NCI-H82 (cell line): ENCODE measurements around the gene PPM1H.
"Not testable (repeated sequence)": the region's sequence is repeated elsewhere in the genome, so short reads cannot be mapped to it uniquely, and the experiment has no call there.

Experiments
- DNase-seq: peaks from one replicate; lab custom pipeline; 2025; lab: John Stamatoyannopoulos, UW

PPM1H gene

DNA sequence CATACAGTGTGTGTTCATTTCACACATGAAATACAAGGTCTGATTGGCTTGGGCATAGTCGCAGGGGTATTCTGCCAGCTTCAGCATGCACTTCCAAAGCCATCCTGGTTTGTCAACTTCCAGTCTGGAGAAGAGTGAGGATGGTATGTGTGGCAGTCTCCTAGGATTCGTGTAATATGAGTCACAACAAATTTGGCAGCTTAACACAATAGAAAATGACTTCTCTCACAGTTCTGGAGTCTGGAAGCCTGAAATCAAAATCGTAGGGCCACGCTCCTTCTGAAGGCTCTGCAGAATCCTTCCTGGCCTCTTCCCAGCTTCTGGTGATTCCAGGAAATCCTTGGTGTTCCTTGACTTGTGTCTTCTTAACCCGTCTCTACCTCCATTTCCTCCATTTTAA is 167.5 kb downstream of the PPM1H start:
- no peak for DNase-seq

DNA sequence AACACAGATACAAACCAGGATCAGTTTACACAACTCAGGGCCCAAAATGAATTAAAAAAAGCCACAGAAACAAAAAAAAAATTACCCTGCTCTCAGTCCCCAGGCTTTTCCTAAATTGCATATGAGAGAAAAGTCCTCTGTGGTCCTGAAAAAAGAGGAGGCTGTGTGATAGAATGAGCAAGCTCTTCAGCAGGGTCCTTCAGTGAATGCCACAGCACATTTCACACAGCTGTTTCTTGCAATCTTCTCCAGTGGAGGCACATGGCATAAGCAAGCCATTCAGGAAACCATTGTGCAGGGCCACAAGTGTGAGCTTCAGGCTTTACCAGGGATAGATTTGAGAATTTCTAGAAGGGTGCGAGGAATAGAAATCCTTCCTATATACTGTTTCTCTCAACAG is 168.5 kb downstream of the PPM1H start:
- no peak for DNase-seq

DNA sequence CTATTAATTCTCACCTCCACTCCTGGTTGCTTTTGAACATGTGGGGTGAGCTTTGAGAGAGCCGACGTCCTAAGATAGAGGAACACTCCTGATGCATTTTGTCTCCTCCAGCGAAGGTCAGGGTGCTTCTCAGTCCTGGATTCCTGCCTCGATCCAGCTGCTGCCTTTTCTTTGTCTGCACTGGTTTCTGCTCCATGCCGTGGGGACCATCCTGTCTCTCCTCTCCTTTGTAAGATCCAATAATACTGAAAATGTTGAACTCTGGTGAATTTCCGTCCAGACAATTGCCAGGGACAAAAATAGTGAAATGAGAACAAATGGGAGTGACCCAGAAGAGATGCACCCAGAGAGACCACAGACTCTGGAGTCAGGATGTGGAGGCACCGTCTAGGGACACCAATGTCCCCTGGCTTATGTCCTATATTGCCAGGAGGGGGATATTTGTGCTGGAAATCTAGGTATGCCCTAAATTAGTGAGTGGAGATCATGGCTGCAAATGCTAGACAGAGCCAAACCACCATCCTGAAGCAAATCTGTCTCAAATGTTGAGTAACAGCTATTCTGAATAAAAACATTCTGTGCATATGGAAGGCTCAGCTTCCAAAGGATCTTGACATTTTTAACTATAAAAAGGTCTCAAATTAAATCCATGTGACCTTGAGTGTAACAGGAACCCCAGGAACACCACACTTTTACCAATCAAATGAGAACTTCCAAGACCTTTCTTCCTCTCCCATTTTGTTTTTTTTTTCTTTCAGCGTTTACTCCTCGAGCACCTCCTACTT is 170.9 kb downstream of the PPM1H start:
- DNase-seq = no peak

DNA sequence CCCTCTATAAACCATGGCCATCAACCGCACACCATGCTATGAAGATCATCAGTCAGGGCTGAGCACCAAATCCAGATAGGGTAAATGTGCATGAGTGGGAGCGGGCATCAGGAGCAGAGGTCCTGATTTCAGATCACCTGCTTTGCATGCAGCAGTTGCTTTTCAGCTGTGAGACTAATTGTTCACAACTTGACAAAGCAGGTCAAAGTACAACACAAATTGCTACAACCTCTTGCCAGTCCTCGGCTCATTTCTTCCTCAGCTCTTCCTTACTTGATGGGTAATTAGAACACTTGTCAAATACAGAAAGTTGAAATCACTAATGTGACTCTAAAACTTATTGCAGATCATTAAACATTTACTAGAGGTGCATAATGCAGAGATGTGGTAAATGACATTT is 171.6 kb downstream of the PPM1H start:
- no peak for DNase-seq

GRCh38 chr12:62762645-62763044 is 172.3 kb downstream of the PPM1H start:
- DNase-seq = no peak

DNA sequence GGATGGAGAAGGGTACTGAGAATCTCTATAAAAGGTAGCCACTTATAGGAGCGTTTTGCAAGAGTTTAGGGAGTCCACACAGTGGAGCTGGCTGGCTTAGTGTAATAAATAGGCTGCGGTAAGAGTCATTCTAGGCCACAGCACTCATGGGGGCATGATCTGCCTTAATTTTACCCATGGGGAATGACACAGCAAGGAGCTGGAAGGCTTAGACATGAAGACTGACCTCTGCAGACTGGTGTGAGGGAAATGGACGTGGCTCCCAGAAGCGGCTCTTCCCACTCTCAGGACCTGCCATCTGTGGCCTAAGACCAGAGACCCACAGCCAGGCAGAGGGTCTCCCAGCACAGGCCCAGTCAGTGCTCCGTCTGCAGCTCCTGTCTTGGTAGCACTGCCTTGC is 173.3 kb downstream of the PPM1H start:
- peak; percentile 21 for DNase-seq

DNA sequence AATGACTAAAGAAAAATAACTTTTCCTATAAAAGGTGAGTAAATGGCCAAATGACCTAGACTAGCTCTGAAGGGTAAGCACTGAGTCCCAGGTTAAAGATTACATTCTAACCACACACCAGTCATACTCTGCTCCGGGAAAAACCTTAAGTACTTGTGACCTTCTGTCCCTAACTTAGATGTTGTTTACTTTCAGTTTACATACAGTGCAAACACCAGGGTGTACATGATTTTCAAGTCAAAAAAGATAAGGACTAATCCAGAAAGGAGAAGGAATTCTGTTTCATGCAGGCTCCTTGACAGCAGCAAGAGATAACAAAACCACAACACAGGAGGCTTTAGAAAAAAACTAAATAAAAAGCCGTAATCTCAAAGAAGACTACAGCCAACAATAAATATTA is 174.2 kb downstream of the PPM1H start:
- DNase-seq = no peak

DNA sequence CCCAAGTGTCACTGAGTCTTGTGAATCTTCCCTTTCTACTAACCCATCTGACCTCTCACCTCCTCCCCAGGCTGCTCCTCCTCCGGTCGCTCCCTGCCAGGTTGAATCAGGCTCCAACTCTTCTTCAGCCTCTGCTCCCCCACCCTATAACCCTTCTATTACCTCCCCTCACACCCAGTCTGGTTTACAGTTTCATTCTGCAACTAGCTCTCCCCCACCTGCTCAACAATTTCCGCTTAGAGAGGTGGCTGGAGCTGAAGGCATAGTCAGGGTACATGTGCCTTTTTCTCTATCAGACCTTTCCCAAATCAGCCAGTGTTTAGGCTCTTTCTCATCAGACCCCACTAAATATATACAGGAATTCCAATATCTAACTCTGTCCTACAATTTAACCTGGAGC is 174.6 kb downstream of the PPM1H start:
- not testable (repeated sequence) for DNase-seq

- no peak for DNase-seq
These were observed 176.7 kb downstream of the PPM1H start for GRCh38 chr12:62758216-62758615.

DNA sequence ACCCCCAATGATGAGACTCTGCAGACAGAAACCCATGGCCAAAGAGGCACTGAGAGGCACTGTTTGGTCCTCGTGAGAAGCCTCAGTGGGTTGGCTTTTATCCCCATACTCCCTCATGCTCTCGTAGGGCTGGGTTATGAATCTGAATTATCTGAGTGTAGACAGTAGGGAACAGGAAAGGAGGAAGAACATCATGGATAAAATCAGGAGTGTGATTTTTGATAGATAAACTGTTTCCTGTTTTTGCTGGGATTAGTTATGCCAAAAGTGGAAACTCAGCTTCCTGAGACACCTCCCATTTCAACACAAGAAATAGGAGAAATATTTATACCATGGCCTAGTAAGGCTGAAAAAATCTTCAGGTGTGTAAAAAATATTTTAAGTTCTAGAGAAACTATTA is 177.9 kb downstream of the PPM1H start:
- no peak for DNase-seq

GRCh38 chr12:62754706-62755105 is 180.2 kb downstream of the PPM1H start:
- no peak for DNase-seq

- no peak for DNase-seq
These were observed 183.2 kb downstream of the PPM1H start for GRCh38 chr12:62751810-62752155.

DNA sequence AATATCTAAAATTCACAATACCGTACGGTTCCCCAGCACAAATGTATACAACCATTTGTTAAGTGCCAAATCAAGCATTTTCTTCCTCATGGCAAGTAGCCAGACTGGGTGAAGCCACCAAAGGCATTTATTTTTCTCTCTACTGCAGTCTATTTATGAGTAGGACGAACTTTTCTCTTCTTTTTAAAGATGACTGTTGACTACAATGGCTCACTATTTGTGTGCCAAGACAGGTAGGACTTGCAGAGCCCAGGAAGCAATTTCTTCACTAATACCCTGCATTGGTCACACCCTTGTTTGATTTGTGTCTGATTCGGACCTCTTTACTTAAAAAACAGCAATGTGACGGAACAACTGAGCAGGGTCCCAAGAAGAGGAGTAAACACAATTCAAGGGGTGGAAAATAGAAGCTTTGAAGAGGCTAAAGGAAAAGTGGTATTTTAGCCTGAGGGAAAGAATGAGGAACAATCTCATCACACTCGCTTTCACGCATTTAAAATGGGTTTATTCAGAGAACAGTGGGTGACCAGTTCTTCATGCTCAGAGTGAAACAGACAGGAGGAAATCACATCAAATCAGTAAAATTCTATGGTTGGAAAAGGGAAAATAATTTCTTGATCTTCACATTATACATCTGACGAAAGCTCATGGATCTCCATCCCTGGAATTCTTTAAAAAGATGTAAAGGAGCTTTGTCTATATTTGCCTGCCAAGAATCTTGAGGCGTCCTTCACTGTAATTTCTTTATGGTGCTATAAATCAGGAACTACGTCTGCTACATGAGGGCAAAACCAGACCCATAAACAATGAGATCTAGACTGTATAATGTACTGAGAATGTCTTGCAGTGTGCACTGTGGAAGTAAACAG is 183.8 kb downstream of the PPM1H start:
- no peak for DNase-seq

- DNase-seq = no peak
These were observed 185.4 kb downstream of the PPM1H start for GRCh38 chr12:62749586-62749985.

- DNase-seq = no peak
These were observed 185.9 kb downstream of the PPM1H start for GRCh38 chr12:62748941-62749468.

GRCh38 chr12:62744551-62744950 is 190.4 kb downstream of the PPM1H start:
- no peak for DNase-seq

GRCh38 chr12:62739266-62740015 is 195.5 kb downstream of the PPM1H start:
- DNase-seq = no peak

GRCh38 chr12:62738616-62739015 is 196.3 kb downstream of the PPM1H start:
- DNase-seq = peak; percentile 41

- DNase-seq = no peak
These were observed 196.8 kb downstream of the PPM1H start for GRCh38 chr12:62738105-62738504.

DNA sequence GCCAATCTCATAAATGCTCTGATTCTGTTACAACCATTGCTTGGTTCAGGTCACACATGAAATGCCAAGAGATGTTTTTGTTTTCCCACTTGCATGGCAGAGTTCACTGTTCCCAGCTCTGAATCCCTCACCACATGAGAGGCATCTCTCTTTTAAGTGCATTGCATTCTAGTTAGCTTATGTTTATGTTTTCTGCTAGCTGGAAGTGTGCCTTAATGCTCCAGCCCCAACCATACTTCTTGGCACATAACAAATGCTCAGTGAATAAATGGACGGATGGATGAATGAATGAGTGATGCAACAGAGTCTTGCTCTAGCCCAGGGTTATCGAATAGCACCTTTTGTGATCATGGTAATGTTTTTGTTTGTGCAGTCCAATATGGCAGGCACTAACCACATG is 197.3 kb downstream of the PPM1H start:
- no peak for DNase-seq

DNA sequence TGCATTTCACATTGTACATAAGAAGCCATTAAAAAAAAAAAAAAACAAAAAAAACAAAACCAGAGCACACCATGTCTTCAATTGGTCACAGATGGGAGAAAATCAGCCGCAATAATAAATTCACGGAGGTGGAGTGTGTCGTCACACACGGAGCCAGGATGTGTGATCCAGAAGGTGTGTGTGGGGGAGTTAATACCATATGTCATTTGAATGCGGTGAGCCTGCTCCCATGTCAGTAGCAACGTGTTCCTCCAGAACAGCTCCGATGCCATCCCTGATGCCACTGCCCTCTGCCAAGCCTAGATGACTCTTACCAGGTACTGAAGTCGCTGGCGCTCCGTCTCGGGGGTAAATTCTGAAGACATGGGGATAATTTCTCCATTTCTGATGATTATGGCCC is 197.8 kb downstream of the PPM1H start:
- DNase-seq = peak; percentile 20

GRCh38 chr12:62736596-62736995 is 198.4 kb downstream of the PPM1H start:
- DNase-seq = no peak
